Neural cell (in vitro differentiated cells): ENCODE results near the gene FLT1. TPM values are rescaled to one million over a fixed set of nuclear protein-coding genes. Genes with fewer than 3 reads are reported as not detected.

ENCODE experiments used
- H2AFZ ChIP-seq: fragments of 200-600, 300-800 bp; sonication (generic), shearing (Covaris generic); 2 replicates; pipeline ENCODE4 v1.6.0; 2014; ENCODE audit warnings: low read depth, mild to moderate bottlenecking, antibody characterized with exemption, low read length, moderate library complexity
- H3F3A ChIP-seq: fragments of 200-600 bp; shearing (Covaris generic); 2 replicates; pipeline ENCODE4 v1.6.1; 2016; ENCODE audit warnings: mild to moderate bottlenecking, moderate library complexity, mixed read lengths, antibody characterized with exemption, low read length; ENCODE audit not compliant: insufficient read depth, poor library complexity, severe bottlenecking
- H3K27ac ChIP-seq: fragments of 200-600, 300-800 bp; sonication (generic), shearing (Covaris generic); 2 replicates; pipeline ENCODE4 v1.5.1; 2014; ENCODE audit warnings: mild to moderate bottlenecking, low read length, moderate library complexity
- H3K27me3 ChIP-seq: fragments of 300-800, 200-600 bp; sonication (generic), shearing (Covaris generic); 2 replicates; pipeline ENCODE4 v1.6.0; 2014; ENCODE audit warnings: mild to moderate bottlenecking, low read depth, low read length, moderate library complexity; ENCODE audit not compliant: insufficient read depth
- H3K36me3 ChIP-seq: fragments of 300-800, 200-600 bp; sonication (generic), shearing (Covaris generic); 2 replicates; pipeline ENCODE4 v1.5.1; 2014; ENCODE audit warnings: mild to moderate bottlenecking, antibody characterized with exemption, low read length, moderate library complexity; ENCODE audit not compliant: insufficient read depth
- H3K4me2 ChIP-seq: fragments of 300-800, 200-600 bp; sonication (generic), shearing (Covaris generic); 2 replicates; pipeline ENCODE4 v1.6.0; 2014; ENCODE audit warnings: mild to moderate bottlenecking, low read length
- H3K4me3 ChIP-seq: fragments of 300-800, 200-600 bp; sonication (generic), shearing (Covaris generic); 2 replicates; pipeline ENCODE4 v1.5.1; 2014; ENCODE audit warnings: mild to moderate bottlenecking, low read length, moderate library complexity
- H3K79me2 ChIP-seq: fragments of 200-600 bp; shearing (Covaris generic); replicated peaks from 2 replicates; pipeline ENCODE4 v1.6.0; 2014; ENCODE audit warnings: mild to moderate bottlenecking, low read length, moderate library complexity; ENCODE audit not compliant: insufficient read depth
- H3K9ac ChIP-seq: fragments of 300-800, 200-600 bp; sonication (generic), shearing (Covaris generic); 2 replicates; pipeline ENCODE4 v1.6.1; 2016; ENCODE audit warnings: mild to moderate bottlenecking, low read length, mixed read lengths
- H3K9me2 ChIP-seq: fragments of 200-600 bp; shearing (Covaris generic); 2 replicates; pipeline ENCODE4 v1.6.1; 2016; ENCODE audit warnings: mild to moderate bottlenecking, low read length, mixed read lengths; ENCODE audit not compliant: insufficient read depth
- H3K9me3 ChIP-seq: fragments of 200-600, 300-800 bp; sonication (generic), shearing (Covaris generic); 2 replicates; pipeline ENCODE4 v1.6.1; 2016; ENCODE audit warnings: mild to moderate bottlenecking, mixed run types, low read length, moderate library complexity, mixed read lengths
- H4K20me1 ChIP-seq: fragments of 200-600 bp; shearing (Covaris generic); 2 replicates; pipeline ENCODE4 v1.6.1; 2016; ENCODE audit warnings: mild to moderate bottlenecking, mixed run types; ENCODE audit not compliant: insufficient read depth
- CTCF ChIP-seq: fragments of 450-650 bp; IDR thresholded peaks from 2 replicates; pipeline ENCODE4 v1.5.1; 2014; ENCODE audit warnings: antibody characterized with exemption, mild to moderate bottlenecking, moderate library complexity; ENCODE audit not compliant: poor library complexity, severe bottlenecking
- EP300 ChIP-seq: fragments of 450-650 bp; conservative IDR thresholded peaks from 2 replicates; pipeline ENCODE4 v1.6.1; 2014; ENCODE audit warnings: antibody characterized with exemption, mild to moderate bottlenecking, moderate library complexity; ENCODE audit not compliant: poor library complexity, severe bottlenecking
- EZH2 ChIP-seq: fragments of 200-600, 300-800 bp; shearing (Covaris generic), sonication (generic); IDR thresholded peaks from 2 replicates; pipeline ENCODE4 v1.6.1; 2014; ENCODE audit warnings: antibody characterized with exemption, low read length, borderline replicate concordance, mild to moderate bottlenecking; ENCODE audit not compliant: insufficient read depth, poor library complexity, severe bottlenecking
- MXI1 ChIP-seq: fragments of 450-650 bp; conservative IDR thresholded peaks from 2 replicates; pipeline ENCODE4 v1.6.1; 2014; ENCODE audit warnings: antibody characterized with exemption, mild to moderate bottlenecking; ENCODE audit not compliant: poor library complexity, severe bottlenecking
- POLR2AphosphoS5 ChIP-seq: IDR thresholded peaks from 2 replicates; pipeline ENCODE4 v1.6.1; 2012
- RAD21 ChIP-seq: fragments of 450-650 bp; conservative IDR thresholded peaks from 2 replicates; pipeline ENCODE4 v1.6.1; 2014; ENCODE audit warnings: antibody characterized with exemption, mild to moderate bottlenecking, moderate library complexity
- SMC3 ChIP-seq: fragments of 450-650 bp; conservative IDR thresholded peaks from 2 replicates; pipeline ENCODE4 v1.6.1; 2014; ENCODE audit warnings: antibody characterized with exemption, mild to moderate bottlenecking, moderate library complexity; ENCODE audit not compliant: poor library complexity
- TAF1 ChIP-seq: IDR thresholded peaks from 2 replicates; pipeline ENCODE4 v1.6.1; 2012; ENCODE audit warnings: low read depth
- polyA plus RNA-seq: library from polyadenylated mRNA; depleted of rRNA; stranded (reverse); fragments of >200 nt; gene quantifications from 2 replicates; pipeline ENCODE4 v1.2.3, GENCODE V29; 2014
- TF ChIP-seq, protein P1 (sequence below): IDR thresholded peaks from 2 replicates; pipeline ENCODE4 v1.6.1; 2012; ENCODE audit warnings: borderline replicate concordance

The FLT1 gene
- polyA plus RNA-seq, 1 donor from 2014 or later = not detected

- Histone ChIP-seq H3K27me3 (no peaks in the 10 kb centered on the region), H3F3A (no peaks in the 10 kb centered on the region), H3K4me3 (no peak overlapping the region), H3K79me2 (no peaks in the 10 kb centered on the region), H3K9me3 (no peaks in the 10 kb centered on the region), H3K9ac (no peak overlapping the region), H4K20me1 (no peaks in the 10 kb centered on the region), H3K9me2 (no peaks in the 10 kb centered on the region), H3K36me3 (no peaks in the 10 kb centered on the region), H2AFZ (no peak overlapping the region), H3K4me2 (peak overlapping the region; percentile 26), H3K27ac (no peak overlapping the region)
- no peak for TF ChIP-seq RAD21
- TF ChIP-seq TAF1 = no peak
- TF ChIP-seq POLR2AphosphoS5 = no peak
- no peak for TF ChIP-seq EZH2
- TF ChIP-seq, protein P1, sequence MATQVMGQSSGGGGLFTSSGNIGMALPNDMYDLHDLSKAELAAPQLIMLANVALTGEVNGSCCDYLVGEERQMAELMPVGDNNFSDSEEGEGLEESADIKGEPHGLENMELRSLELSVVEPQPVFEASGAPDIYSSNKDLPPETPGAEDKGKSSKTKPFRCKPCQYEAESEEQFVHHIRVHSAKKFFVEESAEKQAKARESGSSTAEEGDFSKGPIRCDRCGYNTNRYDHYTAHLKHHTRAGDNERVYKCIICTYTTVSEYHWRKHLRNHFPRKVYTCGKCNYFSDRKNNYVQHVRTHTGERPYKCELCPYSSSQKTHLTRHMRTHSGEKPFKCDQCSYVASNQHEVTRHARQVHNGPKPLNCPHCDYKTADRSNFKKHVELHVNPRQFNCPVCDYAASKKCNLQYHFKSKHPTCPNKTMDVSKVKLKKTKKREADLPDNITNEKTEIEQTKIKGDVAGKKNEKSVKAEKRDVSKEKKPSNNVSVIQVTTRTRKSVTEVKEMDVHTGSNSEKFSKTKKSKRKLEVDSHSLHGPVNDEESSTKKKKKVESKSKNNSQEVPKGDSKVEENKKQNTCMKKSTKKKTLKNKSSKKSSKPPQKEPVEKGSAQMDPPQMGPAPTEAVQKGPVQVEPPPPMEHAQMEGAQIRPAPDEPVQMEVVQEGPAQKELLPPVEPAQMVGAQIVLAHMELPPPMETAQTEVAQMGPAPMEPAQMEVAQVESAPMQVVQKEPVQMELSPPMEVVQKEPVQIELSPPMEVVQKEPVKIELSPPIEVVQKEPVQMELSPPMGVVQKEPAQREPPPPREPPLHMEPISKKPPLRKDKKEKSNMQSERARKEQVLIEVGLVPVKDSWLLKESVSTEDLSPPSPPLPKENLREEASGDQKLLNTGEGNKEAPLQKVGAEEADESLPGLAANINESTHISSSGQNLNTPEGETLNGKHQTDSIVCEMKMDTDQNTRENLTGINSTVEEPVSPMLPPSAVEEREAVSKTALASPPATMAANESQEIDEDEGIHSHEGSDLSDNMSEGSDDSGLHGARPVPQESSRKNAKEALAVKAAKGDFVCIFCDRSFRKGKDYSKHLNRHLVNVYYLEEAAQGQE = no peak
- TF ChIP-seq CTCF = no peak
- TF ChIP-seq SMC3 = no peak
- no peak for TF ChIP-seq MXI1
- TF ChIP-seq EP300 = no peak
These were observed 36.9 kb downstream of the FLT1 start for GRCh38 chr13:28458051-28458450.

DNA sequence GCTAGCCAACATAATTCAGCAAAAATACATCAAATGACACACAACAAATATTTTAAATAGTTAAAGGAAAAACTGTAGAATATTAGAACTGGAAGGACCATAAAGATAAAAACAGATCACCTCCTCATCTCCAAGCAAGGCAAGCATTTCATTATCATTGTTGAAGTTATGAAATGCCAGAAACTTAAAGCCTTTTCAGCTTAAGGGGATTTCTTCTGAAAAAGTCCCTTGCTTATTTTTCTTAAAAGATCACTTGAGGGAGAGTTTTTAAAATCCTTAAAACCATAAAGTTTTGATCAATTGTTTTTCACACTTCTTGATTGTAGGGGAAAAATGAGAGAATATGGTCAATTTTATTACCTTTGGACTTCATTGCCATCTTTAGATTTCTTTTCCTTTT is 37.4 kb downstream of the FLT1 start:
- Histone ChIP-seq H3K79me2 (no peaks in the 10 kb centered on the region), H3K27ac (no peak overlapping the region), H3K9ac (no peak overlapping the region), H3K4me2 (no peak overlapping the region), H3K27me3 (no peaks in the 10 kb centered on the region), H3K9me3 (no peaks in the 10 kb centered on the region), H4K20me1 (no peaks in the 10 kb centered on the region), H3K36me3 (no peaks in the 10 kb centered on the region), H3K4me3 (no peak overlapping the region), H3K9me2 (no peaks in the 10 kb centered on the region), H2AFZ (no peak overlapping the region), H3F3A (no peaks in the 10 kb centered on the region)
- TF ChIP-seq SMC3 (no peak), EP300 (no peak), RAD21 (no peak), EZH2 (no peak), CTCF (no peak), TAF1 (no peak)
